ENCODE measurements around the gene RXRA.

RXRA gene

DNA sequence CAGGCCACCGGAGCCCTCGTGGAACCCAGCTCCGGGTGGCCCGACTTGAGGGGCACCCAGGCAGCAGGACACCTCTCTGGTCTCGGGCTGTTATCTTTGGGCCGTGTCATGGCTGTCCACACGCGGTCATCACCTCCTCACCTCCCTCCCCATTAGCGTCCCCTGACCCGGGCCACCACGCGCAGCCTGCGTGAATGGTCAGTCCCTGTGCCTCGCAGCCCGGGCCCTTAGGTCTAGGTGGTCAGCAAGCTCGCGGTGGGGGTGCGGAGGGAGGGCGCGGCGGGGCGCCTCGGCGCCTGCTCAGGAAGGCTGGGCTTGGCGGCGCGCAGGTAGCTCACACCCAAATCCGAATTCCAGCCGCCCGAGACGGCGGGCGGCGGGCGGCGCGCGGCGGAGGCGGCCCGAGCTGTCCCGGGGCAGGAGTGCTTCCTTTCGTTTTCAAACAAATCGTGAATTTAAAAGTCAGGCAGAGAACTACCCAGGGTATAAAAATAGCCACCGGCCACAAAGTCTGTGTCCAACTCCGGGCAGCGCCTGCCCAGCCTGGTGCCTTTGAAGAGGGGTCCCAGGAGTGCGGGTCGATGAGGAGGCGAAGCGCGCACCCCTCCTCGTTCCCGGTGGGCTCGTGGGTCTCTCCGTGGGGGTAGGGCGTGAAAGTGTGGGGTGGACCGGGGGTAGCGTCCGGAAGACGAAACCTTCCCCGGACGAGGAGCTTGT, 1.0 kb upstream of the RXRA start:
- peak; percentile 58 for DNase-seq

DNA sequence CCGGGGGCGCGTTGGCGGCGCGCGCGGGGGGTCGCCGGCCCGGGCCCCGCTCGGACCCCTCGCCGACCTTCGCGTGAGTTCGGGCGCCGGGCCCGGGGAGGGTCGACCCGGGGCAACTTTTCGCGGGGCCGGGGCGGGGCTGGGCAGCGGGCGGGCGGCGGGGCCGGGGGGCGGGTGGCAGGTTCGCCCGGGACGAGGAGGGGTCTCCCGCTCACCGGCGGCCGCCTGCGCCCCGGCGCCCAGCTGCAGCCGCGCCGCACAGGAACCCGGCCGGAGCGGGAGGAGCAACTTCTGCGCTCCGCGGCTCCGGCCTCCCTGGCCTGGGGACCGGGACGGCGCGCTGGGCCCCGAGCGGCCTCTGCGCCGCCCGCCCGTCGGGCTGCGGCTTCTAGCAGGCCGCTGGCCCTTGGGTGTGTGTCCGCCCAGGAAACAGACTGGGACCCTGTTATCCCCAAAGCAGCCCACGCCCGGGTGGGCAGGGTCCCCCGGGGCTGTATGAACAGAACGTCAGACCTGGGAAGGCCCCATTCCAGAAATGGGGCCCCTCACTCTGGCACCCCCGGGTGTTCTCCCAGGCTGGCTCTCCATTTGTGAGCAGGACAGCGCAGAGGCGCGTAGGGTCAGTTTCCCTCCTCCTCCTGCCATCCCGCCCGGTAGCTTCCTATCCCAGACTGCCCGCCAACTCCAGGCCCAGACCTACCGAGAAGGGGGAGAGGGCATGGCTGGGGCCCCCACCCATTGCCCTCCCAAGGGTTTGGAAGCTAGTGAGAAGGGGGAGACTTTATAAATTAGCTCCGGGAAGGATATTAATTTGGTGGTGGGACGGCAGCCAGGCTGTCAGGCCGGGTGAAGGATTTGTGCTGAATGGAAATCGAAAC, 708 bp downstream of the RXRA start:
- DNase-seq, result peak; percentile 57

DNA sequence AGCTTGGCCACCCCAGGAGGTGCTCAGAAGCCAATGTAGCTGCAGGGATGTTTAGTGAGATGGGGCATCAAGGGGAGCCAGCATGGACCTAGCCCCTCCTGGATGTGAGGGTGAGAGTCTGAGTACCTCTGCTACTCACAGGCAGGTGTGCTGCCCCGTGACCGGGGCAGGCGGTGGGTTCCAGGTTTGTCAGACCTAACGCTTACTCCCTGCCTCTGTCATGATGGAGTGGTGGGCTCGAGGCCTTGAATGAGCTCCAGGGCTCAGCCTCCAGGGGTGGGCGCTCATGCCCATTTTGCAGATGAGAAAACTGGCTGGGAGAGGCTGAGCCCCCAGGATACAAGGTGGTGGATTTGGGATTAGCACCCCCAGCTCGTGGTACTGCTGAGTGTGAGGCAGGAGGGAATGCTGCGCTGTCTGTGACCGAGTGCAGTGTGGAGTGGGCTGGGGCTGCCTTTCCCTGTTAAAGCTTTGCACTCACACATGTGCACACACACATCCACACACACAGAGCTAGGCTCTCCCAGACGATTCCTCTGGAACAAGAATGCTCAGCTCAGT, 1.5 kb downstream of the RXRA start:
- no peak for DNase-seq

DNA sequence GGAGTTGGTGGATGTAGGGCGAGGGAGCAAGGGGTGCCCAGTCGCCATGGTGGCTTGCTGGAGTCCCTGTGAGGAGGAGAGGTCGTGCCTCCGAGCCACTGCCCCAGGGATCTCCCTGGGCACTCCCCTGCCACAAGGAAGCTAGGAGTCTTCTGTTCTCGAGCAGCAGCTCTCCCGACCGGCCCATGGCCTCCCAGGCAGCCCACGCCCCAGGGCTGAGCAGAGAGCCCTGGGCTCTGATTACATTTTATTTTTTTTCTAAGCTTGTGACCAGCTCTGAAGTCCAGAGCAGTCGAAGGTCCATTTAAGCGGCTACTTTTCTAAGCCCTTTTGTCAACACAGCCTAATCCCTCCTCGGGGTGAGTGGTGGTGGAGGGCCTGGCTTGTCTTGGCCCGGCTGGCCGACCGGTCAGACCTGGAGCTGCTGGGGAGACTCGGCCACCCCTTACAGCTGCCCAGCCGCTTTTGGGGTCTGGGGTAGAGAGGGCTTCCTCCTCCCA, 2.1 kb downstream of the RXRA start:
- no peak for DNase-seq

DNA sequence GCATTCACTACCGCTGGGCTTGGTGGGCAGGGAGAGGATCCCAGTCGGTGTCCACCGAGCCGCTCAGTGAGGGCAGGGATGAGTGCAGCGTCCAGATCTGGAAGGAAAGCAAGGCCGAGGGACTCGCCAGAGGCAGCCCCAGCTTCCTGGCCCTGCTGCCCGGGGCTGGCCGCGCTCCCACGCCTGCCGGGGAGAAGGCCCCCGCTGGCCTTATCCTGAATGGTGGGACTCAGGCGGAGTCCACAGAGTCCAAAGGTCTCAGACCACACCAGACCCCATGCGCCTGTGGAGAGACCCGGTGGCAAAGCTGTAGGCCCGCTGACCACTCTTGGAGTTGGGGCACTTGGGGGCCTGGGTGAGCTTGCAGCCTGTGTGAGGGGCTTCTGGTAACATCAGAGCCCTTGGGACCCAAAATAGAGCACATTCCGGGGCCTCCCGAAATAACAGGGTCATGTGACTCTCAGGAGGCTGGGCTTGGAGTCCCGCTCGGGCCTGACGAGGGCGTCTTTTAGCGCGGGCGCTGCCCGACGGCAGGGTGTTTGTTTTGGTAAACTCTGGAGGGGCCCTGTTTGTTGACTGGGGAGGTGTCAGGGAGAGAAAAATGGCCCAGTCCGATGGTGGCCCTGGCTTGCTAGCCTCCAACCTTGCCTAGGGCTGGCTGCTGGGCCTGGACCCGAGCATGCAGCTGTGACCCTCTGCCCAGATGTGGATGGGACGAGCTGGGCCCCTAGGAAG, 2.8 kb downstream of the RXRA start:
- DNase-seq, result no peak

DNA sequence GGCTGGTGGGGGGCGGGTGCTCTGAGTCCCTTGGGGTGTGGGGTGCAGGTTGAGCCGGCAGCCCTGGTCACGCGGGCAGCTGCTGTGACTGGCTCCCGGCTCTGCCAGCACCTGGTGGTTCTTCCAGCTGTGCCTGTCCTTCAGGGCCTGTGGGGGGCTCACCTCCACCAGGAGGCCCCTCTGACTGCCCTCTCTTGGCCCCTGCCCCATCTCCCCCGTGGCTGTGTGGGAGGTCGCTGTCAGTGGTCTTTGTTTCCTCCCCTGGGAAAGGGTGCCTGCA, 3.3 kb downstream of the RXRA start:
- no peak for DNase-seq

DNA sequence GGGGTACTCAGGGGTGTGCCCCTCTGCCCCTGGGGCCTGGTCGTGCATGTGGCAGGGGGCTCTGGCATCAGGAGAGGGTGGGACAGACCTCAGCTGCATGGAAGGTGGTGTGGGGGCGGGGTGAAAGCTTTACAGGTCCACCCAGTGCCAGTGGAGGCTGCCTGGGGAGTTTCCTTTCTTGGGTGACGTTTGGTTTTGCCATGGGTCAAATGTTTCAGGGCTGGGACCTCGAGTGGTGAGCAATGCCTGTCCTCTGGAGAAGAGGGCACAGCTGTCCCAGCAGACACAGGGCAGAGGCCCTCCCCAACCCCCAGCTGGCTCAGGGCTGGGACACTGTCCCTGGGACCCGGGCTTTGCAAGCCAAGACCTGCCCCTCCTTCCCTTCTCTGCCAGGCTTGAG, 3.6 kb downstream of the RXRA start:
- peak; percentile 58 for DNase-seq

DNA sequence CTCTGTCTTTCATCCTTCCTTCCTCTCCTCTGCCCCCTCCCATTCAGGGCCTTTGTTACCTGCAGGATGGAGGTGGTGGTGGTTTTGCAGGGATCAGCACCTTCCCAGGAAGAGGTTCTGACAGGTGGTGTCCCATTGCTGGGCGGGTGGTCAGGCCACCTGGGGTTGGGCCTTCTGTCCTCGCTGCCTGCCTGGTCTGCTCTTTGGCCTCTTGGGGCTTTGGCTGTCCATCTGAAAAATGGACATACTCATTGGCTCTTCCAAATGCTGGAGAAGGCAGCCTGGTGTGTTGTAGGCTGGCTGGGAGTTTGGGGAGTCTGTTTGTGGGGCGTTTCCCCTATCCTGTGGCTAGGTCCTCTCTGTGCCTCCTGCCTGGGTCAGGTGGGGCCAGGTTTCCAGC, 4.3 kb downstream of the RXRA start:
- no peak for DNase-seq

DNA sequence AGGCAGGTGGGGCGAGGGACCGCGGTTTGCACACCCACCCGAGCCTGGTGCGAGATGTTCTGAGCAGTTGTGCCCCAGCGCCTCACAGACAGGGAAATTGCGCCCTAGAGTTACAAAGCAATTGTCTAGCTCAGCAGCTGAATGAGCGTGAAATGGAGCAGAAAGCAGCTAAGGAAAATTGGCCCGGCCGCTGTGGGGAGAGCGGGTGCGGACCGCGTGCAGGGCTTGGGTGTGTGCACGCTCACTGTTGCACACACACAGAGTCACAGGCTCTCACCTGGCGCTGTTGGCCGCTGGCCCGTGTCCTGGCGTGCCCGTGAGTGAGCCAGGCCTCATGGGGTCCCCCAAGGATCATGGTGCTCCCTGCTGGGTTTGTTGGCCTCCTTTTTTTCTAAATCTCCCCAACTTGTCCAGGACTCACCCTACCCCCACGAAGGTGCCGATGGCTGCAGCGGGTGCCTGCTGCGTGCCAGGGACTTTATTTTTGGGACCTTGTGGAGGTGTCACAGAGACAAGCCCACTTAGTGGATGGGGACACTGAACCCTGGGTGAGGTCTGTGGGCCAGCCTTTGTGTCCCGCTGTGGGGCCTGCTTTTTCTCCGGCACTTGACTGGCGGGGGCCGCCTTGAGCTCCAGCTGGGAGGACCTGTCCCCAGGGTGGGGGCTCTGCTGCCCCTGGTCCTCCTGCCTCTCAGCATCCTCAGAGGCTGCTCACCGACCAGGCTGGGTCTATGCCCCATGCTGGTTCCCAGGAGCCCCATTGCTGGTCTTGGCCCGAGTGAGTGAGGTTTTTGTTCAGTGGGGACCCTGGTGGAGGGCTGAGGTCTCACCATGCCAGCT, 5.2 kb downstream of the RXRA start:
- no peak for DNase-seq

DNA sequence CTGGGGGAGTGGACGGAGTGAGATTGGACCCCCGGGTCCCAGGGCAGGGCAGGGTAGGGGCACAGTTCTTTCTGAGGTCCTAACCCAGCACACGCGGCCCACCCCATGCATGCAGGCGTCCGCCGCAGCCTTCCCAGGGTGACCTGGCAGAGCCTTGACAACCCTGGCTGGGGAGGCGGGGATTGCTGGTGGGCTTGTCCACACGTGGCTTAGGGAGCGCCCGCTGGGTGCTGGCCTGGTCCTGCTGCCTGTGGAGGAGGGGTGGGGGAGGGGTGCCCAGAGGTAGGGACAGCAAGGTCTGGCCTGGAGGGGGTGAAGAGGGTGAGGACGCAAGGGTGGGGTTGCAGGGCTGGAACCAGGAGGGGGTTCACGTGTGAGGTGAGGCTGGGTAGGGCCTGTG, 6.0 kb downstream of the RXRA start:
- no peak for DNase-seq

DNA sequence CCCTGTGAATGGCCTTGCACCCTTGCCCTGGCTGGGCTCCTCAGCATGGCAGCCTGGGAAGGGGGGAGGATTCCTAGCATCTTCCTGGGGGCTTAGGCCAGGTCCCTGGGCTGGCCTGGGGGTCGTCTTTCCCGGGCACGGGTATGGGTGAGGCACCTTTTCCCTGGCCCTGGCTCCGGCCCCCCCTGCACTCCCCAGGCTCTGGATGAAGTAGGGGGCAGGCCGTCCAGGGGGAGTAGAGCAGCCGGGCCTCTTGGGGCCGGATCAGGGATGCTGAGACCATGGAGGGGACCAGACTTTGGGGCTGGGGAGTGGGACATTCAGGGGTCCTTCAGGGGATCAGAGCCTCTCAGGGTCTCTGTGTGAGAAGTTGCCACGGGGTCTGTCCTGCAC, 6.6 kb downstream of the RXRA start:
- no peak for DNase-seq

DNA sequence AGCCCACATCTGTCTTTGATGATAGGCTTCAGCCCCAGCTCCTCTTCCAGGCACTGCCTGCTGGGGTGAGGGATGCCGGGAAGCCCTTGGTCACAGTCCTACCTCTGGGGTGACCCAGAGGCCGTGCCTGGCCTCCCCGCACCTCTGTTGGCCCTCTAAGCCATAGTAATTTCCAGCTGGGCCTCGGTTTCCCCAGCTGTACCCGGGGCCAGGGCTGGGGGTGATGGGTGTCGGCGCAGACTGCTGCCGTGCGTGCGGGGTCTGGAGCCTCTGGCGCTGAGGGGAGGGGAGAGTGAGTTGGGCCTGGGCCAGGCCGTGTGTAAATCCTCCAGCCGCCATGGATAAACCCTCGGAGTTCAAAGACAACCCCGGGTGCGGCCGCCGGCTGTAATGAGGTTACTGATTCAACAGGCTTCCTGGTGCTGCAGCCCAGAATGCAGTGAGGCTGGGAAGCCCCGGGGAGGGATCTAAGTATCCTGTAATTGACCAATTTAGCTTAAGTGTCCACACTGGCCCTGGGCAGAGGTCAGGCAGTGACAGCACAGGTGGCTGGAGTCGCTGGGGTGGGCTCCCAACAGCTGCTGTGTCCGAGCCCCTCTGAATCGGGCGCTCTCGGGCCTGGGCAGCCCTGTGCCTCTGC, 7.1 kb downstream of the RXRA start:
- no peak for DNase-seq

DNA sequence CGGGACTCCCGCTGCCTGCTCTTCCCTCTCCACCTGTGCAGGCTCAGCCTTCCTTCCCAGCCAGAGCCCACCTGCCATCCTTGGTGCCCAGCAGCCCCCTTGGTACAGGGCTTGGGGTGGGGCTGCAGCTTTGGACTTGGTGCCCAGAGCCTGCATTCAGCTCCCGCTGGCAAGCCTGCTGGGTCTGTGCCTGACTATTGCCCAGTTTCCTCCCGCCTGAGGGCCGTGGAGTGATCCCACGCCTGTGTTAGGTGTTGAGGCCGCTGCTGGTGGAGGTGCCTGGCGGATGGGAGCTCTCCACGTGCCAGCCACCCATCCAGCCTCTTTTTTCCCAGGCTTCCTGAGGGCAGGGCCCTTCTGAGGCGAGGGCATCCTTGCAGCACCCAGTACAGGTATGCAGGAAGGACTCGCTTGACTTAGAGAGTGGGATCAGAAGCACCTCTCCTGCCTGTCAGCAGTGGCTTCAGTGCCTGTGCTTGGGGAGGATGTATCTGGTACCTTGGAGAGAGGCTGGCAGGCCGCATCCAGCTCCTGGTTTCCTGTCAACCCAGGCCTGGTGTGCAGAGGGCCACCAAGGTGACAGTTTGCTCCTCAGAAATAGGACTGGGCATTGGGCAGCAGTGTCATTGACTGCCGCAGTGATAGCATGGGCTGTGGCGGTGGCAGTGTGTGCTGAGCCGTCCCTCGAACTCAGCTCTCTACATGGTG, 7.8 kb downstream of the RXRA start:
- no peak for DNase-seq

DNA sequence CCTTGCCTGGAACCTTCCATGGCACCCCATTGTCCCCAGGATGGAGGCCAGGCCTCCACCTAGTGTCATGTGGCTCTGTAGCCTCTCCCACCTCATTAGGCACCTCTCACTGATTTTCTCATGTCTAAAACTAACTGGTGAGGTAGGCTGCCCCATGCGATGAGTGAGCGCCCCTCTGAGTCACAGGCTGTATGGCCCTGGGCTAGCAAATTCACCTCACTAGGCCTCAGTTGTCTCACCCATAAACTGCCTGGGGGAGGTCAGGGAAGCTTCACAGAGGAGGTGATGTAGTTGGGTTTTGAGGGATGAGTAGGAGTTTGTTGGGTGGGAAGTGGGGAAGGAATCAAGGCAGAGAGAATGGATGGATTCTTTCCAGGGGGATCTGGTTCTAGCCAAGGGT, 8.8 kb downstream of the RXRA start:
- no peak for DNase-seq

DNA sequence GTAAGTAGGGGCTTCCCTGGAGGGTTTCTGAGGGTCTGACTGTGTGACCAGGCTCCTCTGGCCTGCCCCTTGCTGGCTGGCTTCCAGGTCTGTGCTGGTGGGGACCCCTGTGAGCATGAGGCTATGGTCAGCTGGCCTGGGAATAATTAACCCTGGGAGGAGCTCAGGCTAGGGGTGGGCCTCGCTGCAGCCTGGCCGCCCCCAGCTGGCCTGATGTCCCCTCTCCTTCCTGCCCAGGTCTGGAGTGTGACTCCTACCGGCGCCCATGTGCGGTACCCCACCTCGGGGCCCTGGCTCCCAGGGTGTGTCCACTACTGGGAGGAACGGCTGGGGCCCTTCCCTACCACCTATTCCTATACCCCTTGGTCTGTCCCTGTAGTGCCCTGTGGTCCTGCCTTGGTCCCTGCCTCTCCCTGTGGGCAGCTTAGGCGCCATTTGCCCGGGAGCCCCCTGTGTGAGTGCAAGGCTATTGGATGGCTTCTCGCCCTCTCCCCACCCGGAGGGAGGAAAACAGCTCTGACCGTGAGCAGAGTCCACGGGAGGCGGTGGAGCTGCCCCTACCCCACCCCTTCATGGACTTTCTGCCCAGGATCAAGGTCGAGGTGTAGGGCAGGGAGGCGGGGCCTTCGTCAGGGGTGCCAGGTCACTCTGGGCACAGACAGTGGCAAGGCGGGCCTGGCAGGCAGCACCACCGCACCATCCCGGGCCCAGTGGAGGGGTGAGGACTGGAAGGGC, 9.4 kb downstream of the RXRA start:
- DNase-seq, result no peak

DNA sequence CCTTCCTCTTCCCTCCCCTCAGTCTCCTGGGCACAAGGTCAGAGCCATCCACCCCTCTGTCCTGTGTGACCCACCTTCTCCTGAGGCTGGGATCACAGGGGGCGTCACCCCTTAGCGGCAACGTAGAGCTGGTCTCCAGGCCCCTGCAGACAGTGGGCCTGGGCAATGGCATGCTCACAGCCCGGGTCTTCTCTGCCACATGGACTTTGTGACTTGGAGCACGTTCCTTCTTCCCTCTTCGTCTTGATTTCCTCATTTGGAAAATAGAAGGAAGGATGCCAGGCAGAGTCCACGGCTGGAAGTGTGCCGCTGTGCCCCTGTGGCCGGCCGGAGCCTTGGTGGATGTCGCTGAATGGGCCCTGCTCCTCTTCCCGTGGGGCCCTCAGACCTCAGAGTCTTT, 10.0 kb downstream of the RXRA start:
- DNase-seq, result no peak

DNA sequence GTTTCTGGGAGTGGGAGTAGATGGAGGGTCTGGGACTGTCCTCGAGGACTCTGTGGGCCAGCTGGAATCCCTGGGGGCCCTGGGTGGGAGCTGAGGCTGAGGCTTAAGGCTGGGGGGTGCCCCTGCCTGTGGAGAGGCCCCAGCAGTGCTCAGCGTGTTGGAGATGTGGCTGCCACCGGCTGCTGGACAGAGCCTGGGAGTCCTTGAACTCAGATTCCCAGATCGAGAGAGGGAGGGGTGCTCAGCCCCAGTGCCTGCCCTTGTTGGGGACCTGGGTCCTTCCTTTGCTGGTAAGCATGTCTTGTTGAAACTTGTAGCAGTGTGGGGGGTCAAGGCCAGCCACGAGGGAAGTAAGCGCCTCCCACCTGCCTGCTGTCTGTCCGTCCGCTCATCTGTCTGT, 10.7 kb downstream of the RXRA start:
- no peak for DNase-seq

DNA sequence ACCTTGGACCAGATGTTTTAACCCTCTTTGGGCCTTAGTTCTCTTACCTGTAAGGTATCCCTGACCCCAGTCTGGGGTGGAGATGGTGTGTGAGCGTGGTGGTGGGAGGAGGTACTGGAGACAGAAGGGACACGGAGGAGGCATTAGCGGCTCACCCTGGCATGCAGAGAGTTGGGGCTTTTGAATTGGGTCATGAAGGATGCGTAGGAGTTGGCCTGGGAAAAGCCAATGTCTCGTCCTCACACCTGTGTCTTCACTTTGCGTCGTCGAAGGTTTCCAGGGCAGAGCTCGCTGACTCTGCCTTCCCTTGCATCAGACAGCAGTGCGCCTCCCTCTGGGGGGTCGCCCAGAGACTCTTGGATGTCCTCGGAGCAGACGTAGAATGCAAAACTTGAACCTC, 11.2 kb downstream of the RXRA start:
- no peak for DNase-seq

DNA sequence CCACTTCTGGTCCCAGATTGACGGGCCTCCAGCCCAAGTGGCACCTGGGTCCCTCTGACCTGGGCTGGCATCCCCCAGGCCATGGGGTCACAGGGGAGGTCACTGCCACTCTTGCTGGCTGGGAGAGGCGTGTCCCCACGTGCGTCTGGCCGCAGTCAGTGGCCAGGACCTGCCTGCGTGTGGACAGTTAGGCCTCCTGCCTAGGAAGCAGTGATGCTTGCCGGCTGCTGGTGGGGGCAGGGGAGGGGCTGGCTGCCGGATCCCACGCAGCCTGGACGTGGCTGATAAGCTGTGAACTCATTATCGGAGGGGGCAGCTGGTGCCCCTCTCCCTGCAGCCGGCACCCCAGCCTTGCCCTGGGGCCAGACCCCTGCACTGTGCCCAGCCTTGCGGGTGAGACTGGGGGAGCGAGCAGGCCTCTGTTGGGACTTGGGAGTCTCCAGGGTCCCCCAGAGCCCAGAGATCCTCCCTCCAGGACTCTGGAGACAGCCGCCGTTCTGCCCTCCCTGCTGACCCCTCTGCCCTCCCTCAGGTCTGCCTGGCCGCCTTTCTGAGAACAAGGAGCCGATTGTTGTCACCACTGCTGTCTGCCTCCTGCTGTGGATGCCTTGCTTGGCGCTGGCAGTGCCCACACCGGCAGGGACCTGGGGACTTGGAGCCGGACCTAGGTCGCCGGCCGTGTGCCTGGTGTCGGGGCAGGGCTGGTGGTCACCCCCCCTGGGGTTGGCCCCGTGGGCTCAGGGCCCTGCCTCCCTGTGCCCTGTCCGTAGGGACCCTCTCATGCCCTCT, 12.3 kb downstream of the RXRA start:
- DNase-seq, result no peak

All from suppressor macrophage treated with lipopolysaccharide for 4 hours (primary cell).